H1 (cell line): Measurements from ENCODE around the gene ANK3.

Experiments used
- CHD1 ChIP-seq: IDR thresholded peaks from 2 replicates; pipeline ENCODE4 v1.6.1; 2012; ENCODE audit warnings: low read depth, low read length, improper control_type of control experiment
- CREB1 ChIP-seq: IDR thresholded peaks from 2 replicates; pipeline ENCODE4 v1.6.1; 2012; ENCODE audit warnings: inconsistent platforms
- EP300 ChIP-seq, 2 experiments: IDR thresholded peaks; 1 replicate in 1 of 2; 2 replicates in 1 of 2; pipeline ENCODE4 v1.6.1; 2011 to 2012; ENCODE audit warnings: low read depth in 2 of 2, low read length in 2 of 2, mild to moderate bottlenecking in 2 of 2, borderline replicate concordance in 1 of 2, inconsistent platforms in 1 of 2, moderate library complexity in 1 of 2
- EZH2 ChIP-seq: fragments of 200-600 bp; sonication (generic); IDR thresholded peaks from 2 replicates; pipeline ENCODE4 v1.7.1; 2012; ENCODE audit warnings: low read depth, mild to moderate bottlenecking, moderate library complexity, low read length, inconsistent platforms; ENCODE audit not compliant: severe bottlenecking
- GABPA ChIP-seq: IDR thresholded peaks from 2 replicates; pipeline ENCODE4 v1.6.1; 2011; ENCODE audit warnings: mild to moderate bottlenecking, low read length, moderate library complexity, borderline replicate concordance; ENCODE audit not compliant: insufficient read depth
- NRF1 ChIP-seq: IDR thresholded peaks from 2 replicates; pipeline ENCODE4 v1.6.1; 2011; ENCODE audit warnings: mild to moderate bottlenecking, low read depth, low read length, improper control_type of control experiment
- POLR2AphosphoS5 ChIP-seq: IDR thresholded peaks from 2 replicates; pipeline ENCODE4 v1.6.1; 2011; ENCODE audit warnings: low read depth, low read length
- TAF1 ChIP-seq: IDR thresholded peaks from 2 replicates; pipeline ENCODE4 v1.6.1; 2011; ENCODE audit warnings: mild to moderate bottlenecking, low read depth, low read length
- TCF12 ChIP-seq: IDR thresholded peaks from 2 replicates; pipeline ENCODE4 v1.6.1; 2011; ENCODE audit warnings: low read depth, mild to moderate bottlenecking, low read length
- TF ChIP-seq, protein P1 (sequence below): IDR thresholded peaks from 2 replicates; pipeline ENCODE4 v1.6.1; 2012; ENCODE audit warnings: inconsistent platforms
- TF ChIP-seq, protein P2 (sequence below), 3 experiments: IDR thresholded peaks; 1 replicate in 2 of 3; 2 replicates in 1 of 3; pipeline versions ENCODE4 v1.5.1 to v1.6.1; 2011; ENCODE audit warnings: low read length in 3 of 3, mild to moderate bottlenecking in 3 of 3, inconsistent platforms in 2 of 3, low read depth in 1 of 3, moderate library complexity in 1 of 3; ENCODE audit not compliant: insufficient read depth in 1 of 3; ENCODE audit errors: control extremely low read depth in 1 of 3

DNA sequence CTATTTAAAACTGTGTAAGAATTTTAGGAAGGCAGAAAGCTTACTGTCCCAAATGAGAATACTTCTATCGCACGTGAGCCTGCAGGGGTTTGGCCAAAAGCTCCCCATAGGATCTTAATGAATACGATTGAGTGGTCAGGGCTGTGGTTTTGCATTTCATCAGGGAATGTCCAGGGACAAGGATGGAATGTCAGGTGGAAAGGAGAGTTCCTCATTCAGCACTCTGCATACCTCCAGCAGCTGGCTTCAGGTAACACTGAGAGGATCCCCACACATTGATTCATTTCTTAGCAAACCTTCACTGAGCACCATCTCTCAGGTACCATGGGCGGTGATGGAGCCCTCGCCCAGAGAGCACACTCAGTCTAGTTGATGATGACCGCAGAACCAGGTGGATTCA is 27.2 kb downstream of the ANK3 start:
- TF ChIP-seq, protein P1, sequence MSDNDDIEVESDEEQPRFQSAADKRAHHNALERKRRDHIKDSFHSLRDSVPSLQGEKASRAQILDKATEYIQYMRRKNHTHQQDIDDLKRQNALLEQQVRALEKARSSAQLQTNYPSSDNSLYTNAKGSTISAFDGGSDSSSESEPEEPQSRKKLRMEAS = no peak
- TF ChIP-seq, protein P2, sequence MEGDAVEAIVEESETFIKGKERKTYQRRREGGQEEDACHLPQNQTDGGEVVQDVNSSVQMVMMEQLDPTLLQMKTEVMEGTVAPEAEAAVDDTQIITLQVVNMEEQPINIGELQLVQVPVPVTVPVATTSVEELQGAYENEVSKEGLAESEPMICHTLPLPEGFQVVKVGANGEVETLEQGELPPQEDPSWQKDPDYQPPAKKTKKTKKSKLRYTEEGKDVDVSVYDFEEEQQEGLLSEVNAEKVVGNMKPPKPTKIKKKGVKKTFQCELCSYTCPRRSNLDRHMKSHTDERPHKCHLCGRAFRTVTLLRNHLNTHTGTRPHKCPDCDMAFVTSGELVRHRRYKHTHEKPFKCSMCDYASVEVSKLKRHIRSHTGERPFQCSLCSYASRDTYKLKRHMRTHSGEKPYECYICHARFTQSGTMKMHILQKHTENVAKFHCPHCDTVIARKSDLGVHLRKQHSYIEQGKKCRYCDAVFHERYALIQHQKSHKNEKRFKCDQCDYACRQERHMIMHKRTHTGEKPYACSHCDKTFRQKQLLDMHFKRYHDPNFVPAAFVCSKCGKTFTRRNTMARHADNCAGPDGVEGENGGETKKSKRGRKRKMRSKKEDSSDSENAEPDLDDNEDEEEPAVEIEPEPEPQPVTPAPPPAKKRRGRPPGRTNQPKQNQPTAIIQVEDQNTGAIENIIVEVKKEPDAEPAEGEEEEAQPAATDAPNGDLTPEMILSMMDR (IDR thresholded peaks at IDR 0.05; ENCODE audit: control extremely low read depth in 1 of 3, insufficient read depth in 1 of 3, low read depth in 1 of 3, low read length in 3 of 3) = no peak
- TF ChIP-seq NRF1 = no peak
- no peak for TF ChIP-seq EP300 (IDR thresholded peaks at IDR 0.05; ENCODE audit: borderline replicate concordance in 1 of 2, low read depth in 2 of 2, low read length in 2 of 2)
- no peak for TF ChIP-seq TCF12
- no peak for TF ChIP-seq TAF1
- no peak for TF ChIP-seq POLR2AphosphoS5
- no peak for TF ChIP-seq CHD1
- no peak for TF ChIP-seq GABPA
- no peak for TF ChIP-seq CREB1
- no peak for TF ChIP-seq EZH2
